Progenitor cell of endocrine pancreas (in vitro differentiated cells): ENCODE results near the gene FXYD1. TPM values are rescaled to one million over a fixed set of nuclear protein-coding genes. Genes with fewer than 3 reads are reported as not detected.

ENCODE experiments used
- DNase-seq: peaks from one replicate; pipeline ENCODE4 v3.0.0; 2021; ENCODE audit warnings: low spot score; ENCODE audit not compliant: unreplicated experiment
- H3K27ac Mint-ChIP-seq: 2 replicates; pipeline ENCODE4 v1.8.0; 2021; ENCODE audit warnings: mild to moderate bottlenecking, moderate library complexity, mixed read lengths
- H3K27me3 Mint-ChIP-seq: 2 replicates; pipeline ENCODE4 v1.8.0; 2021; ENCODE audit warnings: mixed read lengths
- H3K36me3 Mint-ChIP-seq: 2 replicates; pipeline ENCODE4 v1.8.0; 2022; ENCODE audit warnings: mixed read lengths; ENCODE audit not compliant: insufficient read depth
- H3K4me1 Mint-ChIP-seq: 2 replicates; pipeline ENCODE4 v1.8.0; 2021; ENCODE audit warnings: low read depth, mixed read lengths
- H3K4me3 Mint-ChIP-seq: 2 replicates; pipeline ENCODE4 v1.8.0; 2021; ENCODE audit warnings: low read depth, mild to moderate bottlenecking, moderate library complexity, mixed read lengths
- H3K9me3 Mint-ChIP-seq: 2 replicates; pipeline ENCODE4 v1.8.0; 2021; ENCODE audit warnings: low read depth, mixed read lengths
- long read RNA-seq: library from polyadenylated mRNA; unstranded; transcript quantifications from one replicate; pipeline ENCODE4 v2.0.0, GENCODE V29; 2020
- total RNA-seq: library from RNA; stranded (reverse); gene quantifications from 2 replicates; pipeline ENCODE4 v1.2.1, GENCODE V29; 2021
- TF ChIP-seq, protein P1 (sequence below): fragments of 200-600 bp; sonication (generic); IDR thresholded peaks from one replicate; pipeline ENCODE4 v1.5.0; 2021; ENCODE audit warnings: antibody characterized with exemption, mild to moderate bottlenecking; ENCODE audit not compliant: unreplicated experiment

The FXYD1 gene
- not detected in 2 replicates for total RNA-seq
- long read RNA-seq = 0 reads

DNA sequence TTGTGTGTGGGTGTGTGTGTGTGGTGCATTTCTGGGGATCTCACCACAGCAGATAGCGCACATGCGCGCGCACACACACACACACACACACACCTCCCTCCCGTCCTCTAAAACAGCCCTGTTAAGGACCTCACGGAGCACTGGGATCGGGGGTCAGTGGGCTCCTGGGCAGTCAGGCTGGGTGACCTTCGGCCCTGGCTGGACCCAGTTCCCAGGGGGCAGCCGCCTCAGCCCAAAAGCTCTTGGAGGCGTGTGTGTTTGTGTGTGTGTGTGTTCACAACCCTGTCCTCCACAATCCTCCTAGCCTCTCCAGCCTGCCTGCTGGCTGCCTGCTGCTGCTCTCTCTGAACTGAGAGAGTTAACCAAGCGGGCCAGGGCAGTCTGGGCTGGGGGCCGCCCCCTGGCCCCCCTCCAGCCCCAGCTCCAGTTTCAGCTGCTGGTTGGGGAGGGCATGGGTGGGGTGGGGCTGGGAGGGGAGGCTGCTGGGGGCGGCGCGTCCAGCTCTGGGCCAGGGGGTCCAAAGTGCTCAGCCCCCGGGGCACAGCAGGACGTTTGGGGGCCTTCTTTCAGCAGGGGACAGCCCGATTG is at the start of gene FXYD1:
Gene FXYD1 (plus strand): TSS at position 520 of the 588 bp plus-strand sequence. CDS start 1,256 bp downstream, outside the sequence.
- Mint-ChIP-seq H3K36me3 (no peaks in the 10 kb centered on the region), H3K4me1 (peaks cover 18% of the 10 kb centered on the region), H3K27me3 (peaks cover 39% of the 10 kb centered on the region), H3K4me3 (no peak within 1 kb of the TSS), H3K9me3 (no peaks in the 10 kb centered on the region), H3K27ac (no peak within 1 kb of the TSS)
- TF ChIP-seq, protein P1, sequence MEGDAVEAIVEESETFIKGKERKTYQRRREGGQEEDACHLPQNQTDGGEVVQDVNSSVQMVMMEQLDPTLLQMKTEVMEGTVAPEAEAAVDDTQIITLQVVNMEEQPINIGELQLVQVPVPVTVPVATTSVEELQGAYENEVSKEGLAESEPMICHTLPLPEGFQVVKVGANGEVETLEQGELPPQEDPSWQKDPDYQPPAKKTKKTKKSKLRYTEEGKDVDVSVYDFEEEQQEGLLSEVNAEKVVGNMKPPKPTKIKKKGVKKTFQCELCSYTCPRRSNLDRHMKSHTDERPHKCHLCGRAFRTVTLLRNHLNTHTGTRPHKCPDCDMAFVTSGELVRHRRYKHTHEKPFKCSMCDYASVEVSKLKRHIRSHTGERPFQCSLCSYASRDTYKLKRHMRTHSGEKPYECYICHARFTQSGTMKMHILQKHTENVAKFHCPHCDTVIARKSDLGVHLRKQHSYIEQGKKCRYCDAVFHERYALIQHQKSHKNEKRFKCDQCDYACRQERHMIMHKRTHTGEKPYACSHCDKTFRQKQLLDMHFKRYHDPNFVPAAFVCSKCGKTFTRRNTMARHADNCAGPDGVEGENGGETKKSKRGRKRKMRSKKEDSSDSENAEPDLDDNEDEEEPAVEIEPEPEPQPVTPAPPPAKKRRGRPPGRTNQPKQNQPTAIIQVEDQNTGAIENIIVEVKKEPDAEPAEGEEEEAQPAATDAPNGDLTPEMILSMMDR = no peak
- no peak for DNase-seq

DNA sequence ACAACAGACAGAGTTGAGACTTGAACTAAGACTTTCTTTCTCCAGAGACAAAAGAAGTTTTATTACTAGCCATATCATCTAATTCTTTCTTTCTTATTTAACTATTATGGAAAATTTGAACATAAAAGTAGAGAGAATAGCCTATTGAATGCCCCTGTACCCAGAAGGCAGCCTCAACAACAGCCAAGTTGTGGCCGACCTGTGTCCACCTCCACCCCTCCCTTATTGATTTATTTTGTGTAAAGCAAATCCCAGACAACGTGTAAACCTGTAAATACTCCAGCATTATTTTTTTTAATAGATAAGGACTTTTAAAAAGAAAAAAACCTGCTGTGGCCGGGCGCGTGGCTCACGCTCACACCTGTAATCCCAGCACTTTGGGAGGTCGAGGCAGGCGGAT is 49.1 kb upstream of the FXYD1 start:
- Mint-ChIP-seq H3K27me3 (peaks cover 6% of the 10 kb centered on the region), H3K36me3 (no peaks in the 10 kb centered on the region), H3K9me3 (no peaks in the 10 kb centered on the region), H3K27ac (no peak overlapping the region), H3K4me1 (peaks cover 10% of the 10 kb centered on the region), H3K4me3 (no peak overlapping the region)
- DNase-seq = no peak
- TF ChIP-seq, protein P1 = no peak

DNA sequence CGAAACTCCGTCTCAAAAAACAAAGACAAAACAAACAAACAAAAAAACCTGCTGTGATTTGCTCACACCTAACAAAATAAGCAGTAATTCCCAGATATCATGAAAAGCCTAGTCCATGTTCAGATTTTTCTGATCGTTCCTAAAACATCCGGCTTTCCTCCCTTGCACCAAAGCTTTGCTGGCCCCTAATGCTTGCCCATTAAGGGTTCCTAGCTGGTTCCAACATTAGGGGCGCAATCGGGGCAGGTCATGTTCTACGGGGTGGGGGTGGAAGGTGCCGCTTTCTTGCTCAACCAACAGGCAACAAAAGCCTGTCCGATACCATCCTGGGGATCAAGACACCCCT is 48.5 kb upstream of the FXYD1 start:
- no peak for DNase-seq
- peaks cover 10% of the 10 kb centered on the region for H3K4me1 Mint-ChIP-seq
- H3K36me3 Mint-ChIP-seq = no peaks in the 10 kb centered on the region
- no peaks in the 10 kb centered on the region for H3K9me3 Mint-ChIP-seq
- TF ChIP-seq, protein P1 = no peak
- H3K4me3 Mint-ChIP-seq = no peak overlapping the region
- H3K27me3 Mint-ChIP-seq = peaks cover 6% of the 10 kb centered on the region
- H3K27ac Mint-ChIP-seq = no peak overlapping the region

DNA sequence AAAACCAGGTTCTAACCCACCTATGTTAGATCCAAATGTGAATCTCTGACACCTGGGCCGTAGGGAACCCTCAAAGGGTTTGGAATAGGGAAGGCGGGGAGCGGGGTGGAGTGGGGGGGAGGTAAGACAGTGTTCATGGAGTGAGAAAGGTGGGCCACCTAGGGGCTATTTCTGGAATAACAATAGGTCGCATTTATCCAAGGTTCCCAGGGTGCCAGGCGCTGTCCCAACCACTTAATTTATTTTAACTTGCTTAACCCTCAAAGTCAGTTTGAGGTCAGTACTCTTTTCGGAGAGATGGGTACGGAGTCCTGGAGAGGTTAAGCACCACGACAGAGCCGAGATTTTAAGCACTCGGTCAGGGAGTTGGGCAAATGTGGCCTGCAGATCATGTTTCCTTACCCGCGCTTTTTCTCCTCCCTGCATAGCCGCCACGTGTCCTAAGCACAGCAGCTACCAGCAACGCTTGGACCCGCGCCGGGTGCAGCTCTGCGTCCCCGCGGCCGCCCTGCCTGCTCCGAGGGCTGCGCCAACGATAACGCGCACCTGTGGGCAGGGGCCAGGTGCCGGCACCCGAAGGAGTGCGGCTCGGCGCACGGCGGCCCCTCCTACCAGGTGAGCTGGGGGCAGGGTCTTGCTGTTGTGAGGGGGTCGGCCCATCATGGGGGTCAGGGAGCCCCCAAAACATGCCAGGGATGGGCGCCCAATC is 48.0 kb upstream of the FXYD1 start:
- H3K4me1 Mint-ChIP-seq = peaks cover 10% of the 10 kb centered on the region
- H3K27me3 Mint-ChIP-seq = peaks cover 5% of the 10 kb centered on the region
- TF ChIP-seq, protein P1 = peak; percentile 67
- peak; percentile 28 for DNase-seq
- H3K4me3 Mint-ChIP-seq = peak overlapping the region; percentile 31
- no peaks in the 10 kb centered on the region for H3K36me3 Mint-ChIP-seq
- no peaks in the 10 kb centered on the region for H3K9me3 Mint-ChIP-seq
- no peak overlapping the region for H3K27ac Mint-ChIP-seq

DNA sequence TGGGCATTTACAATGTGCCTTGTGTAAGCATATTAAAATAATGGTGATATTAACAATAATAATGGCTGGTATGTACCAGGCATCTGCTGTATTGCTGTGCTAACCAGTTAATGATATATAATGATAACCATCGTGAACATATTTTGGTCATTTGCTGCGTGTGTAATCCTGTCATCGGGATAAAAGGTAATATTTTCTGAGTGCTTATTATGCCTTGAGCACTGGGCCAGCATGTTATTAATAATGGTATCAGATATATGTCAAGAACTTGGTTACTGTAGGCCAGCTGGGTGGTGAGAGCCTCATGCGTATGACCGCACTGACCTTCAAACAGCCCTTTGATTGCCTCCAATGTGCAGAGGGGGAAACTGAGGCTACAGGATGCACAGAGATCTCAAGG is 45.2 kb upstream of the FXYD1 start:
- Mint-ChIP-seq H3K4me3 (no peak overlapping the region), H3K36me3 (no peaks in the 10 kb centered on the region), H3K27ac (no peak overlapping the region), H3K4me1 (peaks cover 8% of the 10 kb centered on the region), H3K27me3 (peaks cover 6% of the 10 kb centered on the region), H3K9me3 (no peaks in the 10 kb centered on the region)
- TF ChIP-seq, protein P1 = no peak
- DNase-seq = no peak
